ENCODE results near the gene SFMBT2. TPM values are rescaled to one million over a fixed set of nuclear protein-coding genes. Genes with fewer than 3 reads are reported as not detected.

The SFMBT2 gene
- total and polyA plus RNA-seq, 10 of the 15 experiments (the other 5 are each of a cell fraction or from before 2014, with no cell fraction given), result 2.8 to 29.6 (median 15.1) TPM

GRCh38 chr10:7408291-7409044 is 2.4 kb downstream of the SFMBT2 start (continued):
- TF ChIP-seq SMARCA5 (IDR thresholded peaks at IDR 0.05) (peak; percentile 80), SP1 (IDR thresholded peaks at IDR 0.05; ENCODE audit: low read depth, low read length) (peak; percentile 26), NR2F1 (conservative IDR thresholded peaks at IDR 0.05) (peak; percentile 88; the same call in 1 of the 2 replicates), MYB (IDR thresholded peaks at IDR 0.05; ENCODE audit: borderline replicate concordance, low read depth, low read length) (no peak), YY1 (IDR thresholded peaks at IDR 0.05; ENCODE audit: low read depth, low read length) (peak; percentile 41; the same call in 1 of the 2 replicates), RCOR1 (conservative IDR thresholded peaks at IDR 0.05; ENCODE audit: low read depth, low read length) (no peak), IKZF1 (conservative IDR thresholded peaks at IDR 0.05) (peak; percentile 63), EGR1 (IDR thresholded peaks at IDR 0.05; ENCODE audit: borderline replicate concordance in 1 of 2, low read depth in 2 of 2, low read length in 2 of 2) (peak in 1 of 2 experiments; percentile 85; a peak in 2 of 3 replicates), SMC3 (IDR thresholded peaks at IDR 0.05; ENCODE audit: borderline replicate concordance, low read length) (peak; percentile 42; the same call in 1 of the 2 replicates)

- Histone ChIP-seq H3K36me3 (ENCODE audit: control insufficient read depth in 2 of 2, insufficient read depth in 2 of 2, low read length in 1 of 2) (peaks cover 0 to 12% of the 10 kb centered on the region in 2 experiments; a peak in 2 of 4 replicates), H3K9ac (ENCODE audit: control insufficient read depth, insufficient read depth, low read length) (peak overlapping the region; percentile 89), H4K20me1 (ENCODE audit: control insufficient read depth, insufficient read depth) (peaks cover 8% of the 10 kb centered on the region; the same call in 1 of the 2 replicates), H2AFZ (ENCODE audit: control insufficient read depth, low read depth, low read length) (no peak overlapping the region; the same call in 1 of the 2 replicates), H3K4me2 (ENCODE audit: control insufficient read depth, insufficient read depth) (peak overlapping the region; percentile 62), H3K79me2 (ENCODE audit: control insufficient read depth, insufficient read depth, low read length) (peaks cover 86% of the 10 kb centered on the region), H3K4me1 (ENCODE audit: control insufficient read depth, insufficient read depth, low read length) (peaks cover 12% of the 10 kb centered on the region), H3K27ac (ENCODE audit: control insufficient read depth, insufficient read depth) (peak overlapping the region; percentile 86; the same call in 1 of the 2 replicates), H3K27me3 (replicated peaks in 1 of 2; ENCODE audit: control insufficient read depth in 2 of 2, insufficient read depth in 2 of 2, low read length in 1 of 2) (no peaks in the 10 kb centered on the region), H3K9me3 (replicated peaks; ENCODE audit: control insufficient read depth, insufficient read depth, low read length) (no peaks in the 10 kb centered on the region), H3K4me3 (peak overlapping the region; percentile 100)
- SMC1A ChIA-PET (ENCODE audit: uncharacterized antibody, unreplicated experiment), result interaction anchor here (1.0 to 4.0 kb wide), 7 partner anchors 10 to 489 kb away, joined by 3 to 23 read pairs (median 4); no protein-coding TSS in a partner anchor
- in situ Hi-C loops (cut with MboI), result loop anchor here (25.0 kb wide), 1 partner anchor 745 kb away; no protein-coding TSS in a partner anchor
- no TSS peak for BruUV-seq (replicated peaks)
- 64% methylated on average over 74 of the region's 77 CpGs for WGBS (ENCODE audit: insufficient coverage, insufficient replicate concordance, low lambda C conversion rate, missing lambda C conversion rate)
- CTCF ChIA-PET, result interaction anchor here (0.9 to 1.6 kb wide), 7 partner anchors 13 to 487 kb away, joined by 3 to 13 read pairs (median 4); no protein-coding TSS in a partner anchor
- intact Hi-C loops (cut with micrococcal nuclease; ENCODE audit: unreplicated experiment), result loop anchor here (2.0 kb wide), 3 partner anchors 63 to 487 kb away; no protein-coding TSS in a partner anchor
- no peak for FAIRE-seq
- no peak for DNase-seq (ENCODE audit: low read depth, low spot score)
- peak; percentile 22 for ATAC-seq
- POLR2A ChIA-PET, result interaction anchor here (0.6 to 4.4 kb wide), 4 partner anchors 8 to 82 kb away, joined by 3 to 23 read pairs (median 4); no protein-coding TSS in a partner anchor
- RAD21 ChIA-PET (ENCODE audit: unreplicated experiment), result interaction anchor here (0.8 to 1.7 kb wide), 10 partner anchors 32 to 488 kb away, joined by 3 to 5 read pairs (median 4); no protein-coding TSS in a partner anchor
- TF ChIP-seq BACH1 (IDR thresholded peaks at IDR 0.05; ENCODE audit: borderline replicate concordance), result no peak
- TF ChIP-seq, protein P1, sequence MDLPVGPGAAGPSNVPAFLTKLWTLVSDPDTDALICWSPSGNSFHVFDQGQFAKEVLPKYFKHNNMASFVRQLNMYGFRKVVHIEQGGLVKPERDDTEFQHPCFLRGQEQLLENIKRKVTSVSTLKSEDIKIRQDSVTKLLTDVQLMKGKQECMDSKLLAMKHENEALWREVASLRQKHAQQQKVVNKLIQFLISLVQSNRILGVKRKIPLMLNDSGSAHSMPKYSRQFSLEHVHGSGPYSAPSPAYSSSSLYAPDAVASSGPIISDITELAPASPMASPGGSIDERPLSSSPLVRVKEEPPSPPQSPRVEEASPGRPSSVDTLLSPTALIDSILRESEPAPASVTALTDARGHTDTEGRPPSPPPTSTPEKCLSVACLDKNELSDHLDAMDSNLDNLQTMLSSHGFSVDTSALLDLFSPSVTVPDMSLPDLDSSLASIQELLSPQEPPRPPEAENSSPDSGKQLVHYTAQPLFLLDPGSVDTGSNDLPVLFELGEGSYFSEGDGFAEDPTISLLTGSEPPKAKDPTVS (IDR thresholded peaks at IDR 0.05; ENCODE audit: low read depth, low read length), result peak; percentile 83
- TF ChIP-seq NBN (IDR thresholded peaks at IDR 0.05), result no peak
- TF ChIP-seq YY1 (IDR thresholded peaks at IDR 0.05; ENCODE audit: low read depth, low read length), result peak; percentile 60
- no peak for TF ChIP-seq PAX8 (IDR thresholded peaks at IDR 0.05)
- no peak for TF ChIP-seq MTA3 (IDR thresholded peaks at IDR 0.05; ENCODE audit: borderline replicate concordance, low read length)
- no peak for TF ChIP-seq SP1 (IDR thresholded peaks at IDR 0.05; ENCODE audit: low read depth, low read length)
- no peak for TF ChIP-seq USF1 (IDR thresholded peaks at IDR 0.05; ENCODE audit: borderline replicate concordance, extremely low read length, insufficient read depth, low read depth, low read length)
- no peak for TF ChIP-seq SMC3 (IDR thresholded peaks at IDR 0.05; ENCODE audit: borderline replicate concordance, low read length)
- TF ChIP-seq HCFC1 (IDR thresholded peaks at IDR 0.05; ENCODE audit: low read length), result no peak
Observed at GRCh38 chr10:7407368-7408290, 3.2 kb downstream of the SFMBT2 start.
